ENCODE results near the gene RFC2.
"Not testable (repeated sequence)": the region's sequence is repeated elsewhere in the genome, so short reads cannot be mapped to it uniquely, and the experiment has no call there.

Gene RFC2

DNA sequence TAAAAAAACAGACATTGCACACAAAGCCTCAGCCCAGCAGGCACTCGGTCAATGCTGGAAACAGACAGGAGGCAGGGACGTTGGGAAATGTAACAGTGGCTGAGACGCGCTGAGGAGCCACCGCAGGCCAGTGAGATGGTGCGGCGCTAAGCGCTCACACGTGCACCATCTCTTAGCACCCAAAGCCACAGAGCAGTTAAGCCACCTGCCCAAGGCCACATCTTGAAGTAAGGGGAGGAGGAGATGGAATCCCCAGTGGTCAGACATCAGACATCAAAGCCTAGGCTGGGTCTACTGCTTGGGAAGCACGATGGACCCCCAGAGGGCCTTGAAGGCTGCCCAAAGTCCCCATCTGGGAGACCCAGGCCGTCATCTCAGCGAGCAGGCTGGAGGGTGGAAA is 28.8 kb downstream of the RFC2 start:
- H3K27ac ChIP-seq = no peak overlapping the region
- no peaks in the 10 kb centered on the region for H3K79me2 ChIP-seq
- H3K4me2 ChIP-seq (ENCODE audit: low read length) = no peak overlapping the region

DNA sequence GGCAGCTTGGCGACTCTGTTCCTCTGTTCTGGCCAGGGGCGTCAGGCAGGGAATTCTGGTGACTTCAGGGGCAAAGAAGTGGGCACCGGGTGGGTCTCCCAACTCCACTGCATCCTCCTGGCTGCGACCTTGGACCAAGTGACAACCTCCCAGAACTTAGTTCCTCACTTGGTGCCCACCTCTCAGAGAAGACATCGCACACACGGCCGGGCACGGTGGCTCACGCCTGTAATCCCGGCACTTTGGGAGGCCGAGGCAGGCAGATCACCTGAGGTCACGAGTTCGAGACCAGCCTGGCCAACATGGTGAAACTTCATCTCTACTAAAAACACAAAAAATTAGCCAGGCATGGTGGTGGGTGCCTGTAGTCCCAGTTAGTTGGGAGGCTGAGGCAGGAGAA is 29.3 kb downstream of the RFC2 start:
- not testable (repeated sequence) for H3K4me2 ChIP-seq (ENCODE audit: low read length); H3K36me3 ChIP-seq (ENCODE audit: control insufficient read depth, insufficient read depth, low read length); H3K79me2 ChIP-seq; H3K9ac ChIP-seq; H3K4me3 ChIP-seq (ENCODE audit: low read depth, low read length); H3K4me1 ChIP-seq; H2AFZ ChIP-seq; H3K27me3 ChIP-seq (ENCODE audit: control insufficient read depth, insufficient read depth, low read length); H3K27ac ChIP-seq; H3K9me3 ChIP-seq (ENCODE audit: control insufficient read depth, low read length)

More for the DNA sequence above, 28.8 kb downstream of the RFC2 start:
- no peaks in the 10 kb centered on the region for H3K4me1 ChIP-seq
- no peaks in the 10 kb centered on the region for H3K9me3 ChIP-seq (ENCODE audit: control insufficient read depth, low read length)
- TF ChIP-seq CTCF (IDR thresholded peaks at IDR 0.05) = no peak
- H2AFZ ChIP-seq = no peak overlapping the region
- no peak overlapping the region for H3K4me3 ChIP-seq (ENCODE audit: low read depth, low read length)
- H3K9ac ChIP-seq = no peak overlapping the region
- H3K27me3 ChIP-seq (ENCODE audit: control insufficient read depth, insufficient read depth, low read length) = no peaks in the 10 kb centered on the region
- no peaks in the 10 kb centered on the region for H3K36me3 ChIP-seq (ENCODE audit: control insufficient read depth, insufficient read depth, low read length)

DNA sequence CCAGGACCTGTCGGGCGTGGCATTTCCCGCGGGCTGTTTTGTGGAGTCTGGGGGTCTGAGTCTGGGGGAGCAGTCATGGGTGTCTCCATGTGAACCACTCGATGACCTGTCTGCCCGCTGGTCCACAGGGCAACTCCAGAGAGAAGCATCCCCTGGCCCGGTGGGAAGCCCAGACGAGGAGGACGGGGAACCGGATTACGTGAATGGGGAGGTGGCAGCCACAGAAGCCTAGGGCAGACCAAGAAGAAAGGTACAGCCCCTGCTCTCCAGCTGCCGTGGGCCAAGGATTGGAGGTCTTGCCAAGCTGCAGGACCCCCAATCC is 29.7 kb downstream of the RFC2 start:
- H2AFZ ChIP-seq = no peak overlapping the region
- H3K4me3 ChIP-seq (ENCODE audit: low read depth, low read length) = no peak overlapping the region
- H3K4me1 ChIP-seq = no peaks in the 10 kb centered on the region
- no peak overlapping the region for H3K9ac ChIP-seq
- no peak overlapping the region for H3K4me2 ChIP-seq (ENCODE audit: low read length)
- no peaks in the 10 kb centered on the region for H3K27me3 ChIP-seq (ENCODE audit: control insufficient read depth, insufficient read depth, low read length)
- H3K9me3 ChIP-seq (ENCODE audit: control insufficient read depth, low read length) = no peaks in the 10 kb centered on the region
- no peaks in the 10 kb centered on the region for H3K36me3 ChIP-seq (ENCODE audit: control insufficient read depth, insufficient read depth, low read length)
- no peak for TF ChIP-seq CTCF (IDR thresholded peaks at IDR 0.05)
- H3K79me2 ChIP-seq = no peaks in the 10 kb centered on the region
- no peak overlapping the region for H3K27ac ChIP-seq

DNA sequence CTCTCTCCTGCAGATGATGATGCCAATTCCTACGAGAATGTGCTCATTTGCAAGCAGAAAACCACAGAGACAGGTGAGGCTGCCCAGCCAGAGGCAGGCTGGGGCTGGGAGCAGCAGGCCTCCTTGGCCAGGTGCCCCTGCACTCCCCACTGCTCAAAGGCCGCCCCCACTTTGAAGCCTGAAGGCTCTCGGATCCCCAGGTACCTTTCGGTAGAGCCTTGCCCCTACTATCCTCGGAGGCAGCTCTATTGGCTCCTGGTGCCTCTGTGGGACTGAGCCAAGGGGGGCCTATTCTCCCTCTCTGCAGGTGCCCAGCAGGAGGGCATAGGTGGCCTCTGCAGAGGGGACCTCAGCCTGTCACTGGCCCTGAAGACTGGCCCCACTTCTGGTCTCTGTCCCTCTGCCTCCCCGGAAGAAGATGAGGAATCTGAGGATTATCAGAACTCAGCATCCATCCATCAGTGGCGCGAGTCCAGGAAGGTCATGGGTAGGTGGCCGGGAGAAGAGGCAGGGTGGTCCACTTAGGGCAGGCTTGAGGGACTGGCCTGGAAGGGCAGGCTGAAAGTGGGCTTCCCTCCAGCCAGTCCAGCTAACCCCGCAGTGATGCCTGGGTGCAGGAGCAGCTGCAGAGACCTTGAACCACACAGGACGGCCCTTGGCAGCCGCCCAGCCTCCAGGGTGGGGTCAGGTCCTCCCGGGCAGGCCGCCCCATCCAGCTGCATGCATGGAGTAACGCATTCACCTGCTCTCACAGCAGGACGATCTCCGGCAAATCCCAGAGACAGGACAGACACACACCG is 30.3 kb downstream of the RFC2 start:
- no peak overlapping the region for H3K4me2 ChIP-seq (ENCODE audit: low read length)
- no peaks in the 10 kb centered on the region for H3K4me1 ChIP-seq
- H3K4me3 ChIP-seq (ENCODE audit: low read depth, low read length) = no peak overlapping the region
- no peak overlapping the region for H2AFZ ChIP-seq
- H3K27me3 ChIP-seq (ENCODE audit: control insufficient read depth, insufficient read depth, low read length) = no peaks in the 10 kb centered on the region
- no peak overlapping the region for H3K9ac ChIP-seq
- no peaks in the 10 kb centered on the region for H3K36me3 ChIP-seq (ENCODE audit: control insufficient read depth, insufficient read depth, low read length)
- no peak overlapping the region for H3K27ac ChIP-seq
- H3K9me3 ChIP-seq (ENCODE audit: control insufficient read depth, low read length) = no peaks in the 10 kb centered on the region
- no peak for TF ChIP-seq CTCF (IDR thresholded peaks at IDR 0.05)
- H3K79me2 ChIP-seq = no peaks in the 10 kb centered on the region

DNA sequence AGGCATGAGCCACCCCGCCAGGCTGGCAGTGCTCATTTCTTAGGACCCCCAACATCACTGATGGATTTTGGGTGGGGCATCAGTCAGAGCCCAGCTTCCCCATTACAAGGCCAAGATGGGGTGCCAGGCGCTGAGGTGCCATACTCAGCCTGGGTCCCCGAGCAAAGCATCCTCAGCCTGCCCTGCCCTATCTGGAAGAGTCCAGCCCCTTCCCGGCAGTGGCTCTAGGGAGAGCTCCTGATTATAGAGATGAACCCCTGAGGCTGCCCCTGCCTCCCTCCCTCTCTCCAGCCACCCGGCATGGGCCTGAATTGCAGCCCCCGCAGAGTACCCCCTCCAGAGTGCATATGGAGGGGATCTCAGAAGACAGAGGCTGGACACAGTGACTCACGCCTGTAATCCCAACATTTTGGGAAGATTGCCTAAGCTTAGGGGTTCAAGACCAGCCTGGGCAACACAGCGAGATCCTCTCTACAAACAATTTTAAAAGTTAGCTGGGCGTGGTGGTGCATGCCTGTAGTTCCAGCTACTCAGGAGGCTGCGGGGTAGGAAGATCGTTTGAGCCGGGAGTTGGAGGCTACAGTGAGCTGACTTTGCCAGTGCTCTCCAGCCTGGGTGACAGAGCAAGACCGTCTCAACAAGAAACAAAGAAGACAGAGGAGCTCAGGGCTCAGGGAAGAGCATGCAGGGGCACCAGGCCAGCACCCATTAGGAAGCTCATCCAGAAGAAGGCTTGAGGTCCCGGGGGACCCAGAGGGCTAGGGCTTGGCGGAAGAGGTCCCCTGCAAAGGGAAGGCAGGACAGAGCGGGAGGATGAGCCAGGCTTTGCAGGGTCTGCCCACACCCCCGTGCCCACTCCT is 31.1 kb downstream of the RFC2 start:
- Histone ChIP-seq H3K79me2 (no peaks in the 10 kb centered on the region), H2AFZ (no peak overlapping the region), H3K36me3 (ENCODE audit: control insufficient read depth, insufficient read depth, low read length) (no peaks in the 10 kb centered on the region), H3K4me1 (no peaks in the 10 kb centered on the region), H3K4me3 (ENCODE audit: low read depth, low read length) (no peak overlapping the region), H3K9me3 (ENCODE audit: control insufficient read depth, low read length) (no peaks in the 10 kb centered on the region), H3K27ac (no peak overlapping the region), H3K9ac (no peak overlapping the region), H3K4me2 (ENCODE audit: low read length) (no peak overlapping the region), H3K27me3 (ENCODE audit: control insufficient read depth, insufficient read depth, low read length) (no peaks in the 10 kb centered on the region)
- TF ChIP-seq CTCF (IDR thresholded peaks at IDR 0.05) = no peak
